ENCODE data around the gene TATDN2.
A peak's percentile ranks its signal among the peaks of the same experiment; 100 is the strongest.
"Not testable (repeated sequence)": the region's sequence is repeated elsewhere in the genome, so short reads cannot be mapped to it uniquely, and the experiment has no call there.

TATDN2 gene

DNA sequence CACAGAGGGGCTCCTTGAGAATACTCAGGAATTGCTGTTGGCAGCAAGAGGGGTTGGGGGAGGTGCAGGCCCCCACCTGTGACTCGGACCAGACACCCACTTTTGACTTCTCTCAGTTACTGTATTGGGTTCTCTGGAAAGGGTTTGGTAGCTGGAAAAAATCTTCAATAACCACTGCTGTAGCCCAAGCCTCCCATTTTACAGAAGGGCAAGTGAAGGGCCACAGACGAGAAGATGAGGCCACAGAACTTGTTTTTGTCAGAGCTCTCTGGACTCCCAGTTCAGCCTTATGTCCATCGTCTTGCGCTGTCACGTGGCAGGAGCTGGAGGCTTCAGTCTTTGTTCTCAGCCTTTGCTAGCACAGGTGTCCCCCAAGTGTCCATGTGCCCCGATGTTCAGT lies 12.7 kb upstream of the TATDN2 start:
- no peak for DNase-seq

- peak; percentile 22 to 47 for DNase-seq
These were observed 9.7 kb upstream of the TATDN2 start for GRCh38 chr3:10238345-10239183.

- DNase-seq, result no peak
These were observed 7.5 kb upstream of the TATDN2 start for GRCh38 chr3:10240799-10241198.

DNA sequence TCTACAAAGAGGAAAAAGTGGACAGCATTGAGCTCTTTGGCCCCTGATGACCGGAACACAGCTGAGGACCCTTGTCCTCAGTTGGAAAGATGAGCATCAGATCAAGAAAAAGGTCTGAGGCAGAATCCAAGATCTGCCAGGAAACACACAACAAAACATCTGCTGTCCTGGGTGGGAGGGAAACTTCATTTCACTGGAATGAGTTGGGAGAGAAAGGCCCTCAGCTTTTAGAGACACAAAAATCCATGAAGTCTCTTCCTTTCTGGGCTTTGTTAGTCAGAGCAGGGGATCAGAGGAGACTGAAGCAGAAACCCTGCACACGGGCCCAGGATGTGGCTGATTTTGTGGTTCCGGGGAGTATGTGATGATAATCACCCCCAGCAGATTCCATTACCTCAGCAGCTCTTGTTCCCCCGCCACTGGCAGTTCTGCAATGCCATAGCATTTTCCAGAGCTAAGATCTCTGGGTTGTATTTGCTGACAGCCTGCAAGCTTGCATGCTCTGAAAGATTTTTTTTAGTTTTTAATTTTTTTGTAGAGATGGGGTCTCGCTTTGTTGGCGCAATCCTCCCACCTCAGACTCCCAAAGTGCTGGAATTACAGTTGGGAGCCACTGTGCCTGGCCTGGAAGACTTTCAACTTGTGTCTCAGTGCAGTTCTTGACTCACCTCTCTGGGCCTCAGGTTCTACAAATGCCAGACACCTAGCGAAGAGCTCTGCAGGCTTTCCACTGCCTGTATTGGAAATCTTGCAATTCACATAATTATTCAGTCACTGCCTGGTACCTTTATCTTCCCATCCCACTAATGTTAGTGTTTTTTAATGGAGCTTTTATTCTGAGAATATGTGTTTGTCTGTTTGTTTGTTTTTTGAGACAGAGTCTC lies 5.8 kb upstream of the TATDN2 start:
- peak; percentile 55 to 79 for DNase-seq

- DNase-seq, result no peak
These were observed 4.2 kb upstream of the TATDN2 start for GRCh38 chr3:10244009-10244408.

- no peak for DNase-seq
These were observed 3.1 kb upstream of the TATDN2 start for GRCh38 chr3:10245081-10245712.

- no peak for DNase-seq
These were observed 528 bp upstream of the TATDN2 start for GRCh38 chr3:10247679-10248183.

GRCh38 chr3:10248984-10249748 lies 907 bp downstream of the TATDN2 start:
- peak; percentile 16 to 67 for DNase-seq

DNA sequence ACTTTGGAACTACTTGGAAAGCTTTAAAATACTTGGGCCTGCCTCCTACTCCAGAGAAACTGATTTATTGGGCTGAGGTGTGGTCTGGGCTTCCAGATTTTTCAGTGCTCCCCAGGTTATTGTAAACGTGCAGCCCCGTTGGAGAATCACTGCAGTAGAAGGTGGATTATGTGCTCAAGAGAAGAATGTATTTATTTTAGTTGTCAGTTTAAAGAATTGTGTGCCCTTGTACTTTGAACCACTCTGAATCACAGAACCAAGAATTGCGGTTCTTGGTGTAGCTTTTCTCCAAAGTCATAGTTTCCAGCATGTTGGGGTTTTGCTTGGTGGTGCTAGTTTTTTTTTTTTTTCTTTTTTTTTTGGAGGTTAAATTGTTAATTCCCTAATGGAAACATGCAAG lies 1.6 kb downstream of the TATDN2 start:
- no peak for DNase-seq

DNA sequence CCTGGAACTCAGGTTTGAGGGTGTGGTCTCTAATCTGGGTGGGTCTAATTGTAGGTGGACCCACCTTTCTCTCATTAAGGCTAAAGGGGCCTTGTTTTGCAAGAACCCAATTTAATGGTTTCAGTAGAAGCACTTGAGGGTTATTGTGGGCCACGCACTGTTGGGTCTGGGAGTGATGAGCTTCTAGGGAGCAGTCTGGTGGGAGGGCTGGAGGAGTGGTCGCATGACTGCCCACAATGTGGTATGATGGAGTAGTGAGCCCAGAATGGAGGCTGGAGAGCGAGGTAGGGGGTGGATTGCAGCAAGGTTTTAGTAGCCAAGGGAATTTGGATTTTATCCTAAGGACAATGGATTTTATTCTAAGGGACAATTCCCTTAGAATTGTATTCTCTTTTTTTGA lies 2.7 kb downstream of the TATDN2 start:
- DNase-seq, result no peak

GRCh38 chr3:10253731-10254130 lies 5.5 kb downstream of the TATDN2 start:
- no peak for DNase-seq

DNA sequence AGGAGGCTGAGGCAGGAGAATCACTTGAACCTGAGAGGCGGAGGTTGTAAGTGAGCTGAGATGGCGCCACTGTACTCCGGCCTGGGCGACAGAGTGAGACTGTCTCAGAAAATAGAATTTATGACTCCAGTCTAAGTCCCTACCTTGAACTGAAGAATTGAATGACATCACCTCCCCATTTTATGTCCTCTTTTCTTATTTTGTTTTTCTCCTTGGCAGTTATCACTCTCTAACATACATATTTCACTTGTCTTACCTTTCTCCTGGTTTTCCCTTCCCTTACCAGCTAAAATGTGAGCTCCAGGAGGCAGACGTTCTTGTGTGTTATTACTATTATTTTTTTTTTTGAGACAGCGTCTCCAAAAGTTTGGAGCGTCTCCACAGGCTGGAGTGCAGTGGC lies 7.6 kb downstream of the TATDN2 start:
- no peak for DNase-seq

- DNase-seq, result no peak
These were observed 10.8 kb downstream of the TATDN2 start for GRCh38 chr3:10259036-10259435.

DNA sequence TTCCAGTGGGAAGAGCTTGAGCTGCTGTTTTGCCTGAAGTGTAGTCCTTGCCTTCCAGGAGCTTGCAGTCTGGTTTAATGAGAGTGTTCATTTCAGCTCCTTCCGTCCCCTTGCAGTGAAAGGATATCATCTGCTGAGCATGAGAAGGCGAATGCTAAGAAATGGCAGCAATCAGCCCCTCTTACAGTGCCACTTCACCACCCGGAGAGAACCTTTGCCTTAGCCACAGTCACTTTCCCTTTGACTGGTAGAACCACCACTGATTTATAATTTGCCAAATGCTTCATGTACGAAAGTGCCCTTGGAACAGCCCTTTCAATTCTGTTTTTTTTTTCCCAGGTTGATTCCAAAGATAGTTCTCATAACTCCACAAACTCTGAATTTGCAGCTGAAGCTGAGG lies 11.5 kb downstream of the TATDN2 start:
- DNase-seq, result no peak

DNA sequence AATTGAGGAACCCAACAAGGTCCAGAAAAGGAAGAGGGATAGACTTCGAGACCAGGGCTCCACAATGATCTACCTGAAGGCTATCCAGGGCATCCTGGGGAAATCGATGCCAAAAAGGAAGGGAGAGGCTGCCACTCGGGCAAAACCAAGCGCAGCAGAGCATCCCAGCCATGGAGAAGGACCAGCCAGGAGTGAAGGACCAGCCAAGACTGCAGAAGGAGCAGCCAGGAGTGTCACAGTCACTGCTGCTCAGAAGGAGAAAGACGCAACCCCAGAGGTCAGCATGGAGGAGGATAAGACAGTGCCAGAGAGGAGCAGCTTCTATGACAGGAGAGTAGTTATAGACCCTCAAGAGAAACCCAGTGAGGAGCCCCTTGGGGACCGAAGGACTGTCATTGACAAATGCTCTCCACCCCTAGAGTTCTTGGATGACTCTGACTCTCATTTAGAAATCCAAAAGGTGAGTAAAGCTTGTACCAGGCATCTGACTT lies 12.0 kb downstream of the TATDN2 start:
- no peak for DNase-seq

- DNase-seq, result no peak
These were observed 13.8 kb downstream of the TATDN2 start for GRCh38 chr3:10262027-10262426.

DNA sequence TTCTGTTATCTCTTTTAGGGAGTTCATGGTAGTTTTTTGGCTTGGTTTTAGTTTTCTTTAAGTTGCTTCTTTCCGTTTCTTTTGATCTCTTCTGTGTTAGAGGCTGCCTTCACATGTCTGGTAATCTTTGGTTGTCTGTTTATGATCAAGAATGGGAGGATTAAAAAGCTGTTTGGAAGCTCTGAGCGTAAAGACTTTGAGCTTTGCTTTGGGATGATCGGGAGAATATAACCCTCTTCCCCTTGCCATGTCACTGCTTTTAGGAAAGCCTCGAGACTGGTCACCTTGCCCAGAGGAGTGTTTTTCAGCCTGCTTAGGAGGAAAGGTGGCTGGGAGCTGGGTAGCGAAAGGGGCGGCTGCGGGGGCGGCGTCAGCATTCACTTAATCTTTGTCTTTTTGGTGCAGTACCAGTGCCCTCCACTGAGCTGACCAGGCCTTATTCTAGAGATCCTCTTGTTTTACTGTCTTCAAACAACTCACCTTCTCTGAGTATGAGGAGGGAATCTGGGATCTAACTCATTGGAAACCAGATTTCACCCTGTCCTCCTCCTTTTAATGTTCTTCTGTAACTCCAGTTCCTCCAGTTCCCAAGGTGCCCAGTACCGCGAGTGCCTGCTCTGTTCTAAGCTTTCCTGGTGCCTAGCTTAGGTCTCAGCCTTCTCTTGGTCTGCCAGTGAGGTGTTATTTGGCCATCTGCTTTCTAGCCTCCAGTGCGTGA lies 15.5 kb downstream of the TATDN2 start:
- DNase-seq, result peak; percentile 46 to 73

DNA sequence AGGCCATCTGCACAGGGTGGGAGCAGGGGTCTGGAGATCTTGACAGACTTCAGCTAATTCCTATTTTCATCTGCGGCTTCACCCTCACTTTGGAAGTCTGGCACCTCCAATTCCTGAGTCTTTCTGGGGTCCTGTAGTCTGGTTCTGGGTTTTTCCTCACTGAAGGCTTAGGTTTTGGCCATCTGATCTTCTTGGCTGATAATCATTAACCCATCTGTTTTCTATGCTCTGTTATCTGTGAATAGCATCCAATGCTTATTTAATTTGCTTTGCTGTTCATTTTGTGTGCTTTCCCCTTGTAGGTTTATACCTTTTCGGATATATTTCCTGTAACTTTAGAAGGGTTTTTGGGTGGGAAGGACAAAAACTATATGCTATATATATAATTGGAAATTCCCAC lies 17.6 kb downstream of the TATDN2 start:
- no peak for DNase-seq

DNA sequence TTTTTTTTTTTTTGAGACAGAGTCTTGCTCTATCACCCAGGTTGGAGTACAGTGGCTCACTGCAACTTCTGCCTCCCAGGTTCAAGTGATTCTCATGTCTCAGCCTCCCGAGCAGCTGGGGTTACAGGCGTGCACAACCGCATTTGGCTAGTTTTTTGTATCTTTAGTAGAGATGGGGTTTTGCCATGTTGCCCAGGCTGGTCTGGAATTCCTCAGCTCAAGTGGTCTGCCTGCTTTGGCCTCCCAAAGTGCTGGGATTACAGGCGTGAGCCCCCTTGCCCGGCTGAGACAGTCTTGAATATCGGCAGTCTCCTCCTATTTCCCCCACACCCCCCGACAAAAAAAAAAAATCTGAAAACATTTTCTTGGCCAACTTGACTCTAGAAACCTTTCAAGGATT lies 18.7 kb downstream of the TATDN2 start:
- DNase-seq, result not testable (repeated sequence)

DNA sequence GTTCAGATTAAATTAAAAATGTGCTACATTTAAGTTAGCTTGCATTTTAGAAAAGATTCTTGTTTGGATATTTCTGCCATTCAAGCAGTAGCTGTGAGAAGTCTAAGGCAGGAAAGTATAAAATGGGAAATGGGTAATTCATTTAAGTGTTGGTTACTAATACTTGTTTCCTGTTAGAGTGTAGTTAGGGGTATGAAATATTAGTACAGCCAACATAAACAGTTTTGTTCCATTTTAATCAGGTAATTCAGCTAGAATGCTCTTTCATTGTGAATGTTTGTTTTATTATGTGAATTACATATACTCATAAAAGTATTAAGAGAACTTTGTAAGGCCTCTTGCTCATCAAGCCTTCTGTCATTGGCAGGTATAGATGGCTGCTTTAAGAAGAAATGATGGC lies 19.9 kb downstream of the TATDN2 start:
- no peak for DNase-seq

DNA sequence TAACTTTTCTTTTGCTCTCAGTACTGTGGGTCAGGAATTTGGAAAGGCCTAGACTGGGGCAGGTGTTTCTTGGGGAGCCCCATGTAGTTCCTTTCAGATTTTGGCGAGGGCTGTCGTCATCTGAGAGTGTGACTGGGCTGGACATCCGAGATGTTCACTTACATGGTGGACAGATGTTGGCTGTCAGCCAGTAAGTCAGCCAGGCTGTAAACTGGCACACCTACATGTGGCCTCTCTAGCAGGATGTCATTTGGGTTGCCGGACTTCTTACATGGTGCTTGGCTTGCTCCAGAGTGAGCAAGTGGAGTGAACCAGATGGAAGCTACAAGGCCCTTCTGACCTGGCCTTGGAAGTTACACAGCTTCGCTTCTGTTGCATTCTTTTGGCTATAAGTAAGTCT lies 20.7 kb downstream of the TATDN2 start:
- no peak for DNase-seq

- no peak for DNase-seq
These were observed 21.2 kb downstream of the TATDN2 start for GRCh38 chr3:10269443-10269842.
